ENCODE data around the gene SNCG. TPM values are rescaled to one million over a fixed set of nuclear protein-coding genes. Genes with fewer than 3 reads are reported as not detected.

The SNCG gene
- total RNA-seq, 2 experiments from 2014 or later: not detected

- Histone ChIP-seq H4K20me1 (ENCODE audit: insufficient read depth, low read length) (no peaks in the 10 kb centered on the region), H3K27ac (ENCODE audit: low read depth, low read length, poor library complexity, severe bottlenecking) (no peak overlapping the region), H3K4me3 (ENCODE audit: low read depth, low read length, poor library complexity, severe bottlenecking) (no peak overlapping the region), H3K36me3 (ENCODE audit: insufficient read depth, low read length) (no peaks in the 10 kb centered on the region), H3K9me3 (ENCODE audit: low read length) (no peaks in the 10 kb centered on the region), H3K79me2 (ENCODE audit: insufficient read depth, low read depth, low read length) (no peaks in the 10 kb centered on the region), H3K4me2 (ENCODE audit: low read length) (no peak overlapping the region), H3K9me2 (ENCODE audit: insufficient read depth, low read length) (no peaks in the 10 kb centered on the region), H3K4me1 (ENCODE audit: insufficient read depth, low read length, poor library complexity, severe bottlenecking) (no peaks in the 10 kb centered on the region), H2AFZ (ENCODE audit: low read length) (no peak overlapping the region)
- intact Hi-C loops (cut with micrococcal nuclease; ENCODE audit: unreplicated experiment): loop anchor here (10.0 kb wide), 1 partner anchor 251 kb away; no protein-coding TSS in a partner anchor
- no peak for TF ChIP-seq EZH2phosphoT487 (IDR thresholded peaks at IDR 0.05; ENCODE audit: borderline replicate concordance, low read depth, low read length)
- TF ChIP-seq CTCF (conservative IDR thresholded peaks at IDR 0.05; ENCODE audit: low read length): no peak
- no TSS peak for BruUV-seq (replicated peaks)
- ChIA-PET CTCF (ENCODE audit: unreplicated experiment) (no interaction called here), POLR2A (no interaction called here)
- no peak for DNase-seq (ENCODE audit: low spot score)
Measured at GRCh38 chr10:86965986-86966654, 7.7 kb downstream of the SNCG start.

GRCh38 chr10:86967481-86967941 lies 9.1 kb downstream of the SNCG start:
- no peak overlapping the region for H2AFZ ChIP-seq (ENCODE audit: low read length)
- H3K27ac ChIP-seq (ENCODE audit: low read depth, low read length, poor library complexity, severe bottlenecking): no peak overlapping the region
- H3K4me3 ChIP-seq (ENCODE audit: low read depth, low read length, poor library complexity, severe bottlenecking): no peak overlapping the region
- intact Hi-C loops (cut with micrococcal nuclease; ENCODE audit: unreplicated experiment): loop anchor here (10.0 kb wide), 1 partner anchor 253 kb away; no protein-coding TSS in a partner anchor
- no peaks in the 10 kb centered on the region for H3K9me2 ChIP-seq (ENCODE audit: insufficient read depth, low read length)
- no peaks in the 10 kb centered on the region for H3K79me2 ChIP-seq (ENCODE audit: insufficient read depth, low read depth, low read length)
- TF ChIP-seq CTCF (conservative IDR thresholded peaks at IDR 0.05; ENCODE audit: low read length) (no peak), EZH2phosphoT487 (IDR thresholded peaks at IDR 0.05; ENCODE audit: borderline replicate concordance, low read depth, low read length) (no peak)
- no peak overlapping the region for H3K4me2 ChIP-seq (ENCODE audit: low read length)
- BruUV-seq (replicated peaks): no TSS peak
- H4K20me1 ChIP-seq (ENCODE audit: insufficient read depth, low read length): no peaks in the 10 kb centered on the region
- no peaks in the 10 kb centered on the region for H3K4me1 ChIP-seq (ENCODE audit: insufficient read depth, low read length, poor library complexity, severe bottlenecking)
- ChIA-PET POLR2A (no interaction called here), CTCF (ENCODE audit: unreplicated experiment) (no interaction called here)
- DNase-seq (ENCODE audit: low spot score): no peak
- no peaks in the 10 kb centered on the region for H3K36me3 ChIP-seq (ENCODE audit: insufficient read depth, low read length)
- no peaks in the 10 kb centered on the region for H3K9me3 ChIP-seq (ENCODE audit: low read length)

GRCh38 chr10:86968271-86968993 lies 10.0 kb downstream of the SNCG start, which contains the start of gene ADIRF:
Gene ADIRF (plus strand): TSS chr10:86968482. CDS start chr10:86968545, 63 bp downstream.
- no TSS peak for BruUV-seq (replicated peaks)
- H3K4me3 ChIP-seq (ENCODE audit: low read depth, low read length, poor library complexity, severe bottlenecking): no peak within 1 kb of the TSS
- no peaks in the 10 kb centered on the region for H3K4me1 ChIP-seq (ENCODE audit: insufficient read depth, low read length, poor library complexity, severe bottlenecking)
- ChIA-PET POLR2A (no interaction called here), CTCF (ENCODE audit: unreplicated experiment) (no interaction called here)
- no peaks in the 10 kb centered on the region for H4K20me1 ChIP-seq (ENCODE audit: insufficient read depth, low read length)
- H3K27ac ChIP-seq (ENCODE audit: low read depth, low read length, poor library complexity, severe bottlenecking): no peak within 1 kb of the TSS
- intact Hi-C loops (cut with micrococcal nuclease; ENCODE audit: unreplicated experiment): loop anchor here (10.0 kb wide), 1 partner anchor 254 kb away; no protein-coding TSS in a partner anchor
- H2AFZ ChIP-seq (ENCODE audit: low read length): no peak within 1 kb of the TSS
- no peaks in the 10 kb centered on the region for H3K9me3 ChIP-seq (ENCODE audit: low read length)
- no peaks in the 10 kb centered on the region for H3K79me2 ChIP-seq (ENCODE audit: insufficient read depth, low read depth, low read length)
- TF ChIP-seq CTCF (conservative IDR thresholded peaks at IDR 0.05; ENCODE audit: low read length) (no peak), EZH2phosphoT487 (IDR thresholded peaks at IDR 0.05; ENCODE audit: borderline replicate concordance, low read depth, low read length) (no peak)
- DNase-seq (ENCODE audit: low spot score): no peak
- no peaks in the 10 kb centered on the region for H3K9me2 ChIP-seq (ENCODE audit: insufficient read depth, low read length)
- no peaks in the 10 kb centered on the region for H3K36me3 ChIP-seq (ENCODE audit: insufficient read depth, low read length)
- H3K4me2 ChIP-seq (ENCODE audit: low read length): no peak within 1 kb of the TSS
